Right ventricle myocardium superior (tissue), 1 donor: Measurements from ENCODE around the gene RBBP7. TPM values are rescaled to one million over a fixed set of nuclear protein-coding genes. Genes with fewer than 3 reads are reported as not detected.

Source experiments
- ATAC-seq: fragments of 200-7000 bp; cut with Tn5 transposase; one replicate; pipeline ENCODE4 v1.9.1; 2020; ENCODE audit warnings: mild to moderate bottlenecking; ENCODE audit not compliant: poor library complexity
- DNase-seq: peaks from one replicate; pipeline ENCODE4 v3.0.0-alpha.2; 2020
- intact Hi-C: fragments of 100-400 bp; cut with DNase I; formaldehyde crosslinking; loops from one replicate; pipeline ENCODE4 v1.11.2; 2022
- long read RNA-seq: library from polyadenylated mRNA; unstranded; transcript quantifications from one replicate; pipeline ENCODE4 v2.0.0, GENCODE V29; 2021
- total RNA-seq: library from RNA; stranded (reverse); fragmentation: NEBNext Ultra II Directional; extraction: Animal tissue kit (Norgen Biotek cat#: 25700); gene quantifications from one replicate; pipeline ENCODE4 v1.2.1, GENCODE V29; 2021
- donor health status: DM: no; HTN: yes; CAD: no; lungs with severe emphysema.

Gene RBBP7
- 110 TPM for total RNA-seq
- long read RNA-seq, transcript RBBP7-203 (12 exons, 2,333 nt): major isoform, 254 of 292 reads
- long read RNA-seq, transcript RBBP7-204 (12 exons, 1,904 nt): minor isoform, 10 of 292 reads
- long read RNA-seq, transcript RBBP7-202 (12 exons, 2,036 nt): minor isoform, 7 of 292 reads
- long read RNA-seq, partial matches to known transcripts: 6 of 292 reads
- long read RNA-seq, other reads (novel, unspliced or antisense): 15 of 292 reads

DNA sequence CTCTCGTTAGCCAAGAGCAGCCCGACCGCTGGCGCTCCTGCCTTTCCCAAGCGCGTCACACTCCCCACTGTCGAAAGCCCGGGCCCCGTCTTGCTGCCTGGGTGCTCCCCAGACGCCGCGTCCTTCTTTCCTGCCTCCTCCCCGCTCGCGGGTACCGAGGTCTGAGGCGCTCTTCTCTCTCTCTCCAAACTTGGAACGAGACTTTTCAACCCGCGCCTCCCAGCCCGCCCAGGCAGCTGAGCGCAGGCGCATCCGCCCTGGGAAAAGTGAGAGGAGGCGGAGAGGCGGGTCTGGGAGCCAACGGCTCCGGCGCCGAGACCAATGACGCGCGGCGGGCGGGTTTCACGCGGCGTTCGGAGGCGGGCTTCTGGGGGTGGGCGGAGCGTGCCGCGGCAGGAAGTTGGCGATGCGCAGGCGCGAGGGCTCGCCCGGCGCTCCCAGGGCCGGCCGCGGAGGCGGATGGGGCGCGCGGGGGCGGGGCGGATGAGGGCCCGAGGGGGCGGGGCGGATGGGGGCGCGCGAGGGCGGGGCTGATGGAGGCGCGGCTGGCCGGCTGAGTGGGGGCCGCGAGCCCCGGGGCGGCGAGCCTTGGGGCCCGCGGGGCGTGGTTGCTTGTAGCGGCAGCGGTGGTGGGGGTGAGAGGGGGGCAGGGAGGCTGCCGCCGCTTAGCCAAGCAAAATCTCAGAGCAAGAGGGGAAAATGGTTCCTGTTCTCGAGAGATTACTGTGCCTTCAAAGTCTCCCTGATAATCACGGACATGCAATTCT is at the start of gene RBBP7:
RBBP7 (minus strand) TSS at position 268 of the 767 bp plus-strand sequence. CDS start 309 bp downstream, outside the sequence.
- peak; percentile 95 for ATAC-seq
- intact Hi-C loops: no loop called here

GRCh38 chrX:16918979-16919378 is 48.8 kb upstream of the RBBP7 start:
- ATAC-seq (no peak), DNase-seq (no peak)
- intact Hi-C loops: no loop called here

More for the DNA sequence above, at the start of gene RBBP7:
- peak; percentile 93 for DNase-seq

DNA sequence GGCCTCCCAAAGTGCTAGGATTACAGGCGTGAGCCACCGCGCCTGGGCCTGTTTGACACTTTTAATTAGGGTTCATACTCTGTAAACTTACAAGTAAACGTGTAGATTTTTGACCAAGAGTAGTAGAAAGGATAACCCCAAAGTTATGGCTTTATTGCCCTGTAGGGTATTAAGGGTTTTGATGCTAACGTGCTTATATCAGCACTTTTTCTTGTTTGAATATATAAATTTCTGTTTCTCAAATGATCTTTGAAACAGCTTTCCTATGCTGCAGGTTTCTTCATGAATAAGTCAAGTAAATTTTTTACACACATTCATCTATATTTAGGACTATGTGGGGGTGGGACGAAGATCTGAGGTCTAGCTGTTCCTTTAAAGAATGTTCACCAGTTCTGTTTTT is 47.0 kb upstream of the RBBP7 start:
- intact Hi-C loops: no loop called here
- ATAC-seq: no peak
- no peak for DNase-seq

DNA sequence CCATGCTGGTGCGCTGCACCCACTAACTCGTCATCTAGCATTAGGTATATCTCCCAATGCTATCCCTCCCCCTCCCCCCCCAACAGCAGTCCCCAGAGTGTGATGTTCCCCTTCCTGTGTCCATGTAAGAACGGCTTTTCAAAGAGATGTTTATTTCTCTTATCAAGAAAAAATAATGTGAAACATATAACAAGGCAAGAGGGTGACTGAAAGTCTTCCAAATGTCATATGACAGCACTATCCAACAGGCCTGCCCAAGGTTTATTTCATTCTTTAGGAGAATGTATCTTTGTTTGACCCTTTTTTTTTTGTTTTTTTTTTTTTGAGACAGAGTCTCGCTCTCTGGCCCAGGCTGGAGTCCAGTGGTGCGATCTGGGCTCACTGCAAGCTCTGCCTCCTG is 46.4 kb upstream of the RBBP7 start:
- intact Hi-C loops: no loop called here
- ATAC-seq: no peak
- DNase-seq: no peak

- peak; percentile 49 for ATAC-seq
- intact Hi-C loops: no loop called here
Measured at GRCh38 chrX:16914058-16914457, 43.9 kb upstream of the RBBP7 start.

GRCh38 chrX:16910376-16910775 is 40.2 kb upstream of the RBBP7 start:
- DNase-seq (no peak), ATAC-seq (no peak)
- intact Hi-C loops: no loop called here

More at GRCh38 chrX:16914058-16914457, 43.9 kb upstream of the RBBP7 start:
- no peak for DNase-seq

DNA sequence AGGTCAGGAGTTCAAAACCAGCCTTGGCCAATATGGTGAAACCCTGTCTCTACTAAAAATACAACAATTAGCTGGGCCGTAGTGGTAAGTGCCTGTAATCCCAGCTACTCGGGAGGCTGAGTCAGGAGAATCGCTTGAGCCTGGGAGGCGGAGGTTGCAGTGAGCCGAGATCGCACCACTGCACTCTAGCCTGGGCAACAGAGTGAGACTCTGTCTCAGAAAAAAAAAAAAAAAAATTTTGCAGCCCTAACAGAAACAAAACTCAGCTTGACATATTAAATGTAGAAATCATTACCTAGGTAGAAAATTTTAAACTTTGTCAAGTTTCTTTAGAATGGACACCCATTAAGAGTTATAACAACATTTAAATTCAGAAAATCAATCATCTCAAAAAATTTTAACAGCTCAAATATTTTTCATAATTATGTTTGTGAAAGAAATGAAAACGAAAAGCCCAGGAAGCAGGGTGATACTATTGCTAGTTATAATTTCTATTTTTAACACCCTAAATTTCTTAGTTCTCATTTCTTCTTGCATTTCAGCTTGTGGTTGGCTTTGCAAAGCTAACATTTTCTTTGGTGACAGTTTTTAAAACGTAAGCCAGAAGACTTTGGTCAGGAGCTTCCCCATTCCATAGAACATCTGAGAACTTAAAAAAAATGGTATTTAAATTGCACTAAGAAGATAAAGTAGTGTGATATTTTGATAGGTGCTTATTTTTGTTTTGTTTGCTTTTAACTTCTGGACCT is 33.3 kb upstream of the RBBP7 start:
- DNase-seq: no peak
- intact Hi-C loops: no loop called here

GRCh38 chrX:16897445-16897844 is 27.3 kb upstream of the RBBP7 start:
- DNase-seq: no peak
- intact Hi-C loops: no loop called here

More for the DNA sequence above, 33.3 kb upstream of the RBBP7 start:
- ATAC-seq: no peak

GRCh38 chrX:16892504-16893362 is 22.6 kb upstream of the RBBP7 start:
- intact Hi-C loops: no loop called here
- peak; percentile 82 for ATAC-seq
- DNase-seq: peak; percentile 59

More at GRCh38 chrX:16897445-16897844, 27.3 kb upstream of the RBBP7 start:
- no peak for ATAC-seq

GRCh38 chrX:16885628-16886027 is 15.5 kb upstream of the RBBP7 start:
- no peak for ATAC-seq
- no peak for DNase-seq
- intact Hi-C loops: no loop called here

- intact Hi-C loops: loop anchor here (5.0 kb wide), 1 partner anchor 164 kb away; no protein-coding TSS in a partner anchor
- no peak for DNase-seq
- no peak for ATAC-seq
Measured at GRCh38 chrX:16883487-16883804, 13.3 kb upstream of the RBBP7 start.

- intact Hi-C loops: loop anchor here (5.0 kb wide), 1 partner anchor 164 kb away; no protein-coding TSS in a partner anchor
- ATAC-seq: peak; percentile 87
- DNase-seq: peak; percentile 75
Measured at GRCh38 chrX:16882702-16883486, 12.7 kb upstream of the RBBP7 start.

GRCh38 chrX:16882169-16882568 is 12.0 kb upstream of the RBBP7 start:
- peak; percentile 77 for ATAC-seq
- intact Hi-C loops: loop anchor here (5.0 kb wide), 1 partner anchor 165 kb away; no protein-coding TSS in a partner anchor
- DNase-seq: peak; percentile 40

DNA sequence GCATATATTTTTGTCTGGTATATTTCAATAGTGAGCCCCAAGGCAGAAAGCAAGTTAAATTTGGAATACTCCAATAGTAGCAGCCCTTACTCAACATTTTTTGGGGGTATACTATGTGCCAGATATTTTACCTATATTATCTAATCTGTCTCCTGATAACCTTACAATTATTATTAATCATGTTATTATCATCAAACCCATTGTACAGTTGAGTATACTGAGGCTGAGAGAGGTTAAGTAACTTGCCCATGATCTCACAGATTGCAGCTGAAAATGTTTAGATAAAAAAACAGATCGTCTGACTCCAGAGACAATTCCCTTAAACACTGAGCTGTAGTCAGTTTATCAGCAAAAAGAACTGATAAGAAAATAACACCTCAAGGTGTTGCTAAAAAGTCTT is 6.5 kb upstream of the RBBP7 start:
- no peak for ATAC-seq
- intact Hi-C loops: no loop called here
- DNase-seq: no peak

GRCh38 chrX:16874458-16875095 is 4.4 kb upstream of the RBBP7 start:
- no peak for DNase-seq
- no peak for ATAC-seq
- intact Hi-C loops: no loop called here

GRCh38 chrX:16873106-16873505 is 2.9 kb upstream of the RBBP7 start:
- DNase-seq (no peak), ATAC-seq (no peak)
- intact Hi-C loops: no loop called here
